Ectodermal cell (in vitro differentiated cells): ENCODE data around the gene GALNT17. TPM values are rescaled to one million over a fixed set of nuclear protein-coding genes. Genes with fewer than 3 reads are reported as not detected.

Source experiments
- H3K27ac ChIP-seq: 2 replicates; pipeline ENCODE4 v1.7.0; 2013; ENCODE audit warnings: mild to moderate bottlenecking, low read depth, low read length; ENCODE audit not compliant: insufficient read depth, poor library complexity, severe bottlenecking
- H3K27me3 ChIP-seq: 2 replicates; pipeline ENCODE4 v1.7.0; 2013; ENCODE audit warnings: mild to moderate bottlenecking, low read length; ENCODE audit not compliant: insufficient read depth, control insufficient read depth, poor library complexity, severe bottlenecking
- H3K36me3 ChIP-seq: one replicate; pipeline ENCODE4 v1.7.0; 2013; ENCODE audit warnings: low read length; ENCODE audit not compliant: control insufficient read depth, insufficient read depth
- H3K4me1 ChIP-seq: one replicate; pipeline ENCODE4 v1.7.0; 2013; ENCODE audit warnings: low read length; ENCODE audit not compliant: control insufficient read depth, insufficient read depth
- H3K4me3 ChIP-seq: 2 replicates; pipeline ENCODE4 v1.7.0; 2013; ENCODE audit warnings: low read depth, low read length, control low read depth; ENCODE audit not compliant: insufficient read depth
- H3K9me3 ChIP-seq: 2 replicates; pipeline ENCODE4 v1.7.0; 2013; ENCODE audit warnings: mild to moderate bottlenecking, low read length, moderate library complexity; ENCODE audit not compliant: control insufficient read depth
- WGBS, 2 experiments: methylation state at CpG; one replicate each; pipeline ENCODE4 v1.1.7; 2013; ENCODE audit warnings: missing lambda C conversion rate in 2 of 2; 5-methylcytosine and 5-hydroxymethylcytosine counted together
- polyA plus RNA-seq, 4 experiments: library from polyadenylated mRNA; stranded (reverse); fragments of 50-300 nt; gene quantifications; one replicate each; pipeline ENCODE4 v1.2.3, GENCODE V29; 2013

The GALNT17 gene
- 37.9 TPM for polyA plus RNA-seq (2013, experiment 1 of 4)
- polyA plus RNA-seq (2013, experiment 2 of 4) = 44.7 TPM
- polyA plus RNA-seq (2013, experiment 3 of 4) = 28.3 TPM
- 31.5 TPM for polyA plus RNA-seq (2013, experiment 4 of 4)

DNA sequence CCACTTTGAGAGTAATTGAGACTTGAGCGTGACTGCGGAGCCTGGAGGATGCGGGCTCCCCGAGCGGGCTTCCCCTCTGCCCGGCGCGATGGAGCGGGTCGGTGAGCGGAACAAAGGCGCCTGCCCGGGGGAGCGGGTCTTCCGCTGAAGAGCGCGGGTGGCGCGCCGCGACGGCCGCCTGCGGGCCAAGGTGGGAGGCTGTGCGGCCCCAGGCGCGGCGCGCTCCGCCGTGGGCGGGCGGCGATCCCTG, at the start of gene GALNT17:
Gene GALNT17 (plus strand): TSS at position 18 of the 250 bp plus-strand sequence.
- Histone ChIP-seq H3K9me3 (no peaks in the 10 kb centered on the region), H3K36me3 (no peaks in the 10 kb centered on the region), H3K4me1 (peaks cover 10% of the 10 kb centered on the region), H3K27ac (peak within 1 kb of the TSS; percentile 38), H3K4me3 (peak within 1 kb of the TSS; percentile 74), H3K27me3 (peaks cover 14% of the 10 kb centered on the region)
- WGBS, 2 experiments = 0% methylated on average over 34 of the region's 34 CpGs

DNA sequence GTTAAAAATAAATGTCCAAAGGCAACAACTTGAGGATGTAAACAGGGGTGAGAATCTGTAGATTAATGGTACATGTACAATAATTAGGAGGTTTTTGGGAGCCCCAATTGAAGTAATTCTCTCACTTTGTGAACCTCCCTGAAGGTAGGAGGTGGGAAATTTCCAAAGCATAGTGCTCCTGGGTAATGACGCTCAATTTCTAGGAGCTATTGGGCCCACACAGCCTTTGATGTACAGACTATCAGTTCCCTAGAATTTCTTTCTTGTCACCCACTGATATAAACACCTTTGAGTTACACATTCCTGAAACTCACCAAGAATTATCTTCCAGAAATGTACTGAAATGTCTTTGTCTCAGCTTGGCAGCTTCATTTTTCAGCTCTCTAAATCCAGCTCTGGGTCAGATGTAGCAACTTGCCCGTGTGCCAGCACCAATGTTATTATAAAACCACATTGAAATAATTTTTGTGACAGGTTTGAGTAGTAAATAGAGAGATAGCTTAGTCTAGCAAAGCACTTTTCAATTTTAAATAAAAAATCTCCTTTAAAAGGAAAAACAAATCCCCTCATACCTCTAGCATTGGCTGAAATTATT, 36.6 kb upstream of the GALNT17 start:
- no peak overlapping the region for H3K27ac ChIP-seq
- 96 to 98% methylated on average over 2 of the region's 2 CpGs for WGBS, 2 experiments
- H3K4me3 ChIP-seq = no peak overlapping the region
- no peaks in the 10 kb centered on the region for H3K4me1 ChIP-seq
- no peaks in the 10 kb centered on the region for H3K36me3 ChIP-seq
- H3K27me3 ChIP-seq = no peaks in the 10 kb centered on the region
- no peaks in the 10 kb centered on the region for H3K9me3 ChIP-seq

DNA sequence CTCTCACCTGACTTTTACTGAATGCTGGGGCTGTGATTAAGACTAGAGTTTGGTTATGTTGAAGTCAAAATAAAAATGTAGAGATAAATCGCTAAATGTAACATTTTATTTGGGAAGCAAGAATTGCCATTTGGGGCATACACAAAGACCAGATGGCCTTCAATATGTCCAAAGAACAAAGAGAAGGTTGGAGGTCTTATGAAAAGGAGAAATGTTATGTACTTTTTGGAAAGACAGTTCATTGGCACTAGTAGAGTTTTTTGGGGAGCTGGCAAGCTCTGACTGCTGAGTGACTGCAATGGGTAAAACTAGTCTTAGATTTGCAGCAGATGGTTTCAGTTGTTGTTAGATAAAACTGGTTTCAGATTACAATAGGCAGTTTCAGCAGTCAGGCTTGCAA, 35.6 kb upstream of the GALNT17 start:
- 95 to 98% methylated on average over 1 of the region's 1 CpG for WGBS, 2 experiments

GRCh38 chr7:71106226-71106625, 25.7 kb upstream of the GALNT17 start:
- WGBS, 2 experiments = 96 to 97% methylated on average over 4 of the region's 4 CpGs
- Histone ChIP-seq H3K4me3 (no peak overlapping the region), H3K27ac (no peak overlapping the region), H3K9me3 (no peaks in the 10 kb centered on the region), H3K27me3 (no peaks in the 10 kb centered on the region), H3K36me3 (no peaks in the 10 kb centered on the region), H3K4me1 (no peaks in the 10 kb centered on the region)

More for the DNA sequence above, 35.6 kb upstream of the GALNT17 start:
- Histone ChIP-seq H3K36me3 (no peaks in the 10 kb centered on the region), H3K27ac (no peak overlapping the region), H3K9me3 (no peaks in the 10 kb centered on the region), H3K27me3 (no peaks in the 10 kb centered on the region), H3K4me1 (no peaks in the 10 kb centered on the region), H3K4me3 (no peak overlapping the region)

GRCh38 chr7:71112436-71112835, 19.5 kb upstream of the GALNT17 start:
- no peak overlapping the region for H3K4me3 ChIP-seq
- 55 to 67% methylated on average over 4 of the region's 4 CpGs for WGBS, 2 experiments
- H3K4me1 ChIP-seq = no peaks in the 10 kb centered on the region
- H3K27ac ChIP-seq = no peak overlapping the region
- no peaks in the 10 kb centered on the region for H3K9me3 ChIP-seq
- no peaks in the 10 kb centered on the region for H3K36me3 ChIP-seq
- no peaks in the 10 kb centered on the region for H3K27me3 ChIP-seq

DNA sequence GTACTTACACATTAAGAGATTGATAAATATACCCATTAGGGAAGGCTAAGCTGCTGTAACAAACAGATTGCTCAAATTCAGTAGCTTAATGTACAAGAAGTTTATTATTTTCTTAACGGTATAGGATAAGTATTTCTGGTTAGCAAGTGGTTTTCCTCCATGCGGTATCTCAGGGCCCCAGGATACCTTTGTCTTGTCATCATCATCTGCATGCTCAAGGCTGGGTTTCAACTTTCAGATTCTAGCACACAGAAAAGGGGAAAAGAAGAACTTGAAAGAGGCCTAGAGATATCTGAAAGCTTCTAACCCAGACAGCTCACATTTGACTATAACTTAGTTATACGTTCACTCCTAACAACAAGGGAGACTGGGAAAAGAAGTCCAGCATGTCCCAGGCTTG, 11.8 kb upstream of the GALNT17 start:
- Histone ChIP-seq H3K27ac (no peak overlapping the region), H3K27me3 (no peaks in the 10 kb centered on the region), H3K4me1 (no peaks in the 10 kb centered on the region), H3K4me3 (no peak overlapping the region), H3K36me3 (no peaks in the 10 kb centered on the region), H3K9me3 (no peaks in the 10 kb centered on the region)
- WGBS, 2 experiments = 97 to 99% methylated on average over 3 of the region's 3 CpGs

DNA sequence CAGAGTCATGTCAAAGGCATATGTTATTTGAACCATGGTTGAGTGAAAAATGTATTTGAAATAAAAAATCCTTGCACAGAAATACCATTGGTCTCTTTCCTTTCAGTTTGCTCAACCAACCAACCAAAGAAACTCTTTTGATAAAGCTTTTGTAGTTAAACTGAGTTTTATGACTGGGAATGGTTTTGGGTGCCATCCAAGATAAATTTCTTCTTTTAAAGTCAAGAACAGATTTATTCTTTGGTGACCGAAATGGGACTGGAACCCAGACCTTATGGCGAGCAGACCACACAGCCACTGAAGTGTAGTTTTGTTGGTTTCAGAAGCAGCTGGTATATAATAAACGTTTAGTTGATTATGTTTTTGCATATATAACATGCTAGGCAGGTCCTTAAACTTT, 2.8 kb upstream of the GALNT17 start:
- Histone ChIP-seq H3K9me3 (no peaks in the 10 kb centered on the region), H3K4me3 (no peak overlapping the region), H3K36me3 (no peaks in the 10 kb centered on the region), H3K4me1 (peaks cover 10% of the 10 kb centered on the region), H3K27me3 (peaks cover 14% of the 10 kb centered on the region), H3K27ac (no peak overlapping the region)
- WGBS, 2 experiments = 89 to 92% methylated on average over 3 of the region's 3 CpGs

GRCh38 chr7:71130031-71130679, 1.8 kb upstream of the GALNT17 start:
- H3K27me3 ChIP-seq = peaks cover 14% of the 10 kb centered on the region
- no peaks in the 10 kb centered on the region for H3K9me3 ChIP-seq
- 73 to 76% methylated on average over 5 of the region's 5 CpGs for WGBS, 2 experiments
- H3K4me1 ChIP-seq = peaks cover 10% of the 10 kb centered on the region
- no peak overlapping the region for H3K27ac ChIP-seq
- no peak overlapping the region for H3K4me3 ChIP-seq
- H3K36me3 ChIP-seq = no peaks in the 10 kb centered on the region

DNA sequence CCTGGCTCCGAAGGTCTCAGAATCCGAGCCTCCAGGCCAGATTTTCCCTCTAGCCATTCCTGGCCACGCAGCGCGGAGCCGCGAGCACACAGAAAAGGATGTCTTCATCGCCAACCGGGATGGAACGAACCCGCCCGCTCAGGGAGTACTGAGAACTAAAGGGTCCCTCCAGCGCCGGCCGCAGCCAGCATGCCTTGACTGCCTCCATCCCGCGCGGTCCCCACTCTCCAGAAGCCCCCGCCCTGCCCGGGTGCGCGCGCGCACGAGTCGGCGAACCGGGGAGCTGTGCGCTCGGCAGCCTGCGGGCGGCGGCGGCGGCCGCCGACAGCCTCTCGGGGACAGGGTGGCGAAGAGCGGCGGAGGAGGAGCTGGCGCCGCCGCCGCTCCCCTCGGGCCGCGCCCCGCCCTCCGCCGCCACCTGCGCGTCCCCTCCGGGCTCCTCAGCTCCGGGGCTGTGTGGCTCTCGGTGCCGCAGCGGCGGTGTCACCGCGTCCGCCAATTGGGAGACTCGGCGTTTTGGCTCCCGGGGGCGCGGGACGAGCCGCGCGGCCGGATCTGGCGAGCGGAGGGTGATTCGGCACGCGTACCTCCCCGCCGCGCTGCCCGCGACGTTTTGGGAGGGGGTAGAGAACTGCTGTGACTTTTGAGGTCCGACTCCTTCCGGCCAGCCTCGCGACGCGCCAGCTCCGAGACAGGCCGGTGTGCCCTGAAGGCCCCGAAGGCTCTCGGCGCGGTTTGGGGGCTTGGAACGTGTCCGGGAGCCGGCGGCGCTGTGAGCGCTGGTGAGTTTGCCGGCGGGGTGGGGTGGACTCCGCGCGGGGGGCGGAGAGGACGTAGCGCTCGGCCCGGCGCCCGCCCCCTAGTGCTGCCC, 453 bp upstream of the GALNT17 start:
- H3K27me3 ChIP-seq = peaks cover 14% of the 10 kb centered on the region
- H3K4me1 ChIP-seq = peaks cover 10% of the 10 kb centered on the region
- H3K4me3 ChIP-seq = peak overlapping the region; percentile 74
- no peaks in the 10 kb centered on the region for H3K9me3 ChIP-seq
- 0% methylated on average over 113 of the region's 113 CpGs for WGBS, 2 experiments
- no peaks in the 10 kb centered on the region for H3K36me3 ChIP-seq
- H3K27ac ChIP-seq = peak overlapping the region; percentile 38
